Cardiac muscle cell (in vitro differentiated cells and primary cell): ENCODE data around the gene SNX27. TPM values are rescaled to one million over a fixed set of nuclear protein-coding genes. Genes with fewer than 3 reads are reported as not detected.

Experiments
- DNase-seq, 2 donors: peaks; one replicate each; pipeline versions ENCODE4 v3.0.0 to v3.0.0-alpha.2; 2010 to 2017; ENCODE audit warnings: low read depth in 1 of 2, low spot score in 1 of 2
- H3K27ac ChIP-seq: fragments of 200-600 bp; sonication (generic); 2 replicates; pipeline ENCODE4 v1.5.1; 2016
- H3K27me3 ChIP-seq: fragments of 200-600 bp; sonication (generic); 2 replicates; pipeline ENCODE4 v1.6.0; 2016; ENCODE audit warnings: control low read depth
- H3K36me3 ChIP-seq: fragments of 200-600 bp; sonication (generic); 2 replicates; pipeline ENCODE4 v1.5.1; 2016; ENCODE audit warnings: control low read depth
- H3K4me1 ChIP-seq: fragments of 200-600 bp; sonication (generic); 2 replicates; pipeline ENCODE4 v1.8.1; 2017; ENCODE audit warnings: low read depth, mild to moderate bottlenecking, mixed run types
- H3K4me3 ChIP-seq: fragments of 200-600 bp; sonication (generic); 2 replicates; pipeline ENCODE4 v1.5.1; 2016; ENCODE audit warnings: mild to moderate bottlenecking
- H3K9me3 ChIP-seq: fragments of 200-600 bp; sonication (generic); 2 replicates; pipeline ENCODE4 v1.5.1; 2017; ENCODE audit warnings: low read depth, mild to moderate bottlenecking, control low read depth
- CTCF ChIP-seq: IDR thresholded peaks from 2 replicates; pipeline ENCODE4 v1.5.1; 2012; ENCODE audit warnings: low read depth, mild to moderate bottlenecking, low read length
- polyA plus RNA-seq: library from polyadenylated mRNA; unstranded; fragments of >200 nt; fragmentation: Nextera tagmentation; extraction: Ambion mirVana; gene quantifications from 2 replicates; pipeline ENCODE4 v1.2.1, GENCODE V29; 2016
- total RNA-seq: library from RNA; depleted of rRNA; stranded (reverse); fragments of >200 nt; gene quantifications from 2 replicates; pipeline ENCODE4 v1.2.3, GENCODE V29; 2016

The SNX27 gene
- total and polyA plus RNA-seq, 2 experiments from 2014 or later: 24.4 to 34.5 TPM

GRCh38 chr1:151629278-151629677 lies 17.4 kb downstream of the SNX27 start:
- Histone ChIP-seq H3K9me3 (no peaks in the 10 kb centered on the region), H3K27ac (no peak overlapping the region), H3K4me3 (no peak overlapping the region), H3K27me3 (no peaks in the 10 kb centered on the region), H3K4me1 (no peaks in the 10 kb centered on the region), H3K36me3 (no peaks in the 10 kb centered on the region)
- TF ChIP-seq CTCF: no peak
- no peak for DNase-seq

GRCh38 chr1:151635479-151636072 lies 23.7 kb downstream of the SNX27 start:
- no peak overlapping the region for H3K27ac ChIP-seq
- no peak for DNase-seq

DNA sequence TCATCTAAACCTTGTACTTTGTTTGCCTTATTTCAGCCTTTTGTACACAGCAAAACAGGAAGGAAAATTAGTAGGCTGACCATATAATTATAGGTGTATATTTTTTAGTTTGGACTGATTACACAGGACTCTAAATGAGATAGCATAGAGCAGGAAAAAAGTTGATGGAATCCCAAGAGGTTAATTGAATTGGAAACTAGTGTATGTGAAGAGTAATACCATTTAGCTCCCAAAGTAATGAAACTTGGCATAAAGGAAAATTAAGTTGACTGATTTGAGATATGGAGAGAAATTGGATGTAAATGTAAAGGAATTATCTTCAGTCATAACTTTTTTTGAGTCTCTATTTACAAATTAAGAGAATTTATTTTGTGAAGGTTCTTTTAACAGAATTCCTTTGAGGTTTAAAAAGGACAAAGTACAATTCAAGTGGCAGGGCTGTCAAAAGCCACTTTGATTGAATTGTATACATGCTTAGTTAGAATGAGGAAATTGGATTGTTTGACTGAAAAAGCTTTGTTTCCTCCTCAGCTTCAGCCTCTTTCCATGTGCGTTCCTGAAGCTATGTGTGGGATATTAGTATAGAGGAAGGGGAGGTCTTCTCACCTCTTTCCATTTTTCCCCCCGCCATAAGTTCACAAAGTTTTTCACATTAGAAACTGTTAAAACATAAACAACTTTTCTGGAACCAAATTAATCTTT lies 26.4 kb downstream of the SNX27 start:
- no peak for TF ChIP-seq CTCF
- H3K9me3 ChIP-seq: no peaks in the 10 kb centered on the region

More at GRCh38 chr1:151635479-151636072, 23.7 kb downstream of the SNX27 start:
- Histone ChIP-seq H3K4me1 (peaks cover 23% of the 10 kb centered on the region), H3K9me3 (no peaks in the 10 kb centered on the region), H3K36me3 (no peaks in the 10 kb centered on the region), H3K27me3 (no peaks in the 10 kb centered on the region), H3K4me3 (no peak overlapping the region)
- TF ChIP-seq CTCF: no peak

GRCh38 chr1:151638812-151639211 lies 27.0 kb downstream of the SNX27 start:
- H3K36me3 ChIP-seq: no peaks in the 10 kb centered on the region
- peaks cover 23% of the 10 kb centered on the region for H3K4me1 ChIP-seq
- no peak for TF ChIP-seq CTCF
- H3K27me3 ChIP-seq: no peaks in the 10 kb centered on the region
- no peak overlapping the region for H3K4me3 ChIP-seq
- no peak for DNase-seq
- H3K9me3 ChIP-seq: no peaks in the 10 kb centered on the region
- no peak overlapping the region for H3K27ac ChIP-seq

More for the DNA sequence above, 26.4 kb downstream of the SNX27 start:
- no peaks in the 10 kb centered on the region for H3K36me3 ChIP-seq
- peak overlapping the region; percentile 56 for H3K27ac ChIP-seq
- DNase-seq: no peak
- H3K4me3 ChIP-seq: no peak overlapping the region
- no peaks in the 10 kb centered on the region for H3K27me3 ChIP-seq
- peaks cover 23% of the 10 kb centered on the region for H3K4me1 ChIP-seq

- peak in 1 of 2 donors; percentile 80 for DNase-seq
Observed at GRCh38 chr1:151639466-151639865, 27.6 kb downstream of the SNX27 start.

More at GRCh38 chr1:151639466-151639865, 27.6 kb downstream of the SNX27 start:
- H3K27me3 ChIP-seq: no peaks in the 10 kb centered on the region
- no peak for TF ChIP-seq CTCF
- no peak overlapping the region for H3K4me3 ChIP-seq
- H3K27ac ChIP-seq: peak overlapping the region; percentile 24
- H3K36me3 ChIP-seq: no peaks in the 10 kb centered on the region
- H3K4me1 ChIP-seq: peaks cover 23% of the 10 kb centered on the region
- no peaks in the 10 kb centered on the region for H3K9me3 ChIP-seq
